ENCODE data around the gene JHY.

JHY gene

DNA sequence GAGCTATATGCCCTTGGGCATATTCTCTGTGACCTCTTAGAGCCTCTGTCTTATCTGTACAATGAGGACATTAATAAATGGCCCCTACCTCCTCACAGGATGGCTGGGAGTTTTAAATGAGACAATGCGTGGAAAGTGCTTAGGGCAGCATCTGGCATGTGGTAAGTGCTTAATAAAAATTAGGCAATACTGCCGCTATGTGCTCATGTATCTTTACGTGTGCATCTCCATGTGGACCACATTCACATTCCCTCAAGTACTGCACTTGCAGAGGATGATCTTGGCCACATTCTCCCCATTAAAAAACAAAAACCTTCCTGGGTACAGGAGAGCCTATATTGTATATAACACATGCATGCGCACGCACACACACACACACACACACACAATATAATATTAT is 118.2 kb downstream of the JHY start:
- Histone ChIP-seq H2AFZ (ENCODE audit: low read depth) (no peak overlapping the region), H4K20me1 (ENCODE audit: insufficient read depth) (no peaks in the 10 kb centered on the region), H3K4me1 (ENCODE audit: low read depth, poor library complexity, severe bottlenecking) (no peaks in the 10 kb centered on the region), H3K27me3 (ENCODE audit: insufficient read depth, low read depth) (no peaks in the 10 kb centered on the region), H3K9ac (no peak overlapping the region), H3K79me2 (ENCODE audit: insufficient read depth, low read depth) (no peaks in the 10 kb centered on the region), H3K4me2 (no peak overlapping the region), H3K27ac (no peak overlapping the region), H3K36me3 (ENCODE audit: insufficient read depth) (no peaks in the 10 kb centered on the region), H3K4me3 (IDR thresholded peaks at IDR 0.05; ENCODE audit: insufficient read depth, low read depth, low read length) (no peak overlapping the region)
- TF ChIP-seq, protein P1, sequence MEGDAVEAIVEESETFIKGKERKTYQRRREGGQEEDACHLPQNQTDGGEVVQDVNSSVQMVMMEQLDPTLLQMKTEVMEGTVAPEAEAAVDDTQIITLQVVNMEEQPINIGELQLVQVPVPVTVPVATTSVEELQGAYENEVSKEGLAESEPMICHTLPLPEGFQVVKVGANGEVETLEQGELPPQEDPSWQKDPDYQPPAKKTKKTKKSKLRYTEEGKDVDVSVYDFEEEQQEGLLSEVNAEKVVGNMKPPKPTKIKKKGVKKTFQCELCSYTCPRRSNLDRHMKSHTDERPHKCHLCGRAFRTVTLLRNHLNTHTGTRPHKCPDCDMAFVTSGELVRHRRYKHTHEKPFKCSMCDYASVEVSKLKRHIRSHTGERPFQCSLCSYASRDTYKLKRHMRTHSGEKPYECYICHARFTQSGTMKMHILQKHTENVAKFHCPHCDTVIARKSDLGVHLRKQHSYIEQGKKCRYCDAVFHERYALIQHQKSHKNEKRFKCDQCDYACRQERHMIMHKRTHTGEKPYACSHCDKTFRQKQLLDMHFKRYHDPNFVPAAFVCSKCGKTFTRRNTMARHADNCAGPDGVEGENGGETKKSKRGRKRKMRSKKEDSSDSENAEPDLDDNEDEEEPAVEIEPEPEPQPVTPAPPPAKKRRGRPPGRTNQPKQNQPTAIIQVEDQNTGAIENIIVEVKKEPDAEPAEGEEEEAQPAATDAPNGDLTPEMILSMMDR (conservative IDR thresholded peaks at IDR 0.05; ENCODE audit: low read depth, low read length): no peak

DNA sequence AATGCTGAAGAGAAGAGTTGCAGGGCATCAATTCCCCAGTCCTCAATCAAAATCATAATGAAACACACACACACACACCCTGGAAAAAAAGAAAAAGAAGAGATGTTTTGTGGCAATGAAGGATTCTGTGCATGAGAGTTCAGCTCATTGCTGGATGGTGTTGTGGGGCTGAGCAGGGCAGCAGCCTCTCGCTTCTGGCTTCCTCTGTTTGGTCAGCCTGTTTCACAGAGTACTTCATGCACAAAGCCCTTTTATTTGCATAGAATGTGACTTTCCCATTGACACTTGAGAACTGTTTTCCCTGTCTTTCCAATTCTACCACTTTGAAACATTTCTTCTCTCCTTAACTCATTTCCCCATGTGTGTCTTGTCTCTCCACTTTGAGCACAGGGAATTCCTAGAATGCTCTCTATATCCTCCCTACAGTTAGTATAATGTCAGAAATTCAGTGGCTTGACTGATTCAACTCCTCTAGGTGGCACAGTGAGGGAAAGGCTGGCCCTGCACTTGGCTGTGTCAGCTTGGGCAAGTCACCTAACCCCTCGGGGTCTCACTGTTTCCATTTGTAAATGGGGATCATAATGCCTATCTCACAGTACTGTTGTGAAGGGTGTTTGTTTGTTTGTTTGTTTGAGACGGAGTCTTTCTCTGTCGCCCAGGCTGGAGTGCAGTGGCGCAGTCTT is 124.4 kb downstream of the JHY start:
- Histone ChIP-seq H3K4me3 (IDR thresholded peaks at IDR 0.05; ENCODE audit: insufficient read depth, low read depth, low read length) (no peak overlapping the region), H4K20me1 (ENCODE audit: insufficient read depth) (no peaks in the 10 kb centered on the region), H3K79me2 (ENCODE audit: insufficient read depth, low read depth) (no peaks in the 10 kb centered on the region), H3K4me2 (no peak overlapping the region), H3K9ac (no peak overlapping the region), H2AFZ (ENCODE audit: low read depth) (no peak overlapping the region), H3K36me3 (ENCODE audit: insufficient read depth) (no peaks in the 10 kb centered on the region), H3K4me1 (ENCODE audit: low read depth, poor library complexity, severe bottlenecking) (no peaks in the 10 kb centered on the region), H3K27me3 (ENCODE audit: insufficient read depth, low read depth) (no peaks in the 10 kb centered on the region), H3K27ac (no peak overlapping the region)
- TF ChIP-seq, protein P1 (conservative IDR thresholded peaks at IDR 0.05; ENCODE audit: low read depth, low read length): no peak
